B cell (primary cell): ENCODE measurements around the gene MOB2. TPM values are rescaled to one million over a fixed set of nuclear protein-coding genes. Genes with fewer than 3 reads are reported as not detected.

Experiments
- ATAC-seq: fragments of 200-7000 bp; cut with Tn5 transposase; one replicate; pipeline ENCODE4 v1.10.0; 2021; ENCODE audit warnings: low read depth, mild to moderate bottlenecking, moderate number of reproducible peaks, moderate library complexity
- CTCF ChIA-PET: fragments of 350-600 bp; sonication (Branson Sonifier 250); formaldehyde crosslinking; loops from one replicate; lab custom pipeline; 2021; ENCODE audit warnings: antibody characterized with exemption, inconsistent platforms; lab: Charles Lee
- POLR2A ChIA-PET: fragments of 350-600 bp; sonication (Branson Sonifier 250); formaldehyde crosslinking; loops from one replicate; lab custom pipeline; 2021; ENCODE audit warnings: antibody characterized with exemption; lab: Charles Lee
- DNase-seq: peaks from one replicate; pipeline ENCODE4 v3.0.0; 2013
- H2AFZ ChIP-seq: 2 replicates; pipeline ENCODE4 v1.6.1; 2012; ENCODE audit warnings: mild to moderate bottlenecking, low read depth, low read length; ENCODE audit not compliant: insufficient read depth, poor library complexity, severe bottlenecking
- H3K27ac ChIP-seq, 2 donors: 1 replicate in 1 of 2; 2 replicates in 1 of 2; pipeline ENCODE4 v1.5.1; 2012 to 2013; ENCODE audit warnings: low read length in 2 of 2, mild to moderate bottlenecking in 2 of 2, moderate library complexity in 1 of 2
- H3K27me3 ChIP-seq, 4 experiments: fragments of 200-600 bp in 1 of 4; sonication (generic) in 1 of 4; replicated peaks in 1 of 4; 1 replicate in 2 of 4; 2 replicates in 2 of 4; pipeline versions ENCODE4 v1.6.1 to v1.7.0; 2013 to 2016; ENCODE audit warnings: low read length in 3 of 4, mild to moderate bottlenecking in 2 of 4, mixed read lengths in 1 of 4, moderate library complexity in 1 of 4; ENCODE audit not compliant: insufficient read depth in 4 of 4, control insufficient read depth in 3 of 4; ENCODE audit errors: control extremely low read depth in 1 of 4
- H3K36me3 ChIP-seq, 2 experiments: replicated peaks in 1 of 2; 1 replicate in 1 of 2; 2 replicates in 1 of 2; pipeline versions ENCODE4 v1.6.1 to v1.7.1; 2013; ENCODE audit warnings: low read length in 1 of 2; ENCODE audit not compliant: insufficient read depth in 2 of 2, control insufficient read depth in 1 of 2; ENCODE audit errors: control extremely low read depth in 1 of 2, extremely low read depth in 1 of 2
- H3K4me1 ChIP-seq, 2 donors: fragments of 200-600 bp in 1 of 2; sonication (generic) in 1 of 2; 1 replicate in 1 of 2; 2 replicates in 1 of 2; pipeline versions ENCODE4 v1.5.1 to v1.6.1; 2013 to 2017; ENCODE audit warnings: low read length in 2 of 2; ENCODE audit not compliant: control insufficient read depth in 2 of 2, insufficient read depth in 2 of 2
- H3K4me2 ChIP-seq: replicated peaks from 2 replicates; pipeline ENCODE3; 2012; ENCODE audit warnings: mild to moderate bottlenecking, low read depth, low read length; ENCODE audit not compliant: poor library complexity, severe bottlenecking
- H3K4me3 ChIP-seq, 5 experiments: fragments of 200-600 bp in 1 of 5; sonication (generic) in 1 of 5; 1 replicate in 3 of 5; 2 replicates in 2 of 5; pipeline versions ENCODE4 v1.5.1 to v1.7.0; 2011 to 2016; ENCODE audit warnings: low read length in 4 of 5, mild to moderate bottlenecking in 4 of 5, low read depth in 2 of 5, control low read depth in 1 of 5, moderate library complexity in 1 of 5; ENCODE audit not compliant: insufficient read depth in 1 of 5; ENCODE audit errors: control extremely low read depth in 1 of 5, extremely low read depth in 1 of 5
- H3K79me2 ChIP-seq: fragments of 200-600 bp; sonication (generic); one replicate; pipeline ENCODE4 v1.6.0; 2016; ENCODE audit warnings: low read length; ENCODE audit not compliant: control insufficient read depth, insufficient read depth
- H3K9ac ChIP-seq: fragments of 200-600 bp; sonication (generic); 2 replicates; pipeline ENCODE4 v1.6.1; 2017; ENCODE audit warnings: mild to moderate bottlenecking, low read length, moderate library complexity
- H3K9me3 ChIP-seq, 3 donors: one replicate each; pipeline versions ENCODE4 v1.6.1 to v1.7.1; 2013; ENCODE audit warnings: low read length in 2 of 3; ENCODE audit not compliant: control insufficient read depth in 2 of 3, insufficient read depth in 1 of 3; ENCODE audit errors: control extremely low read depth in 1 of 3
- H4K20me1 ChIP-seq: 2 replicates; pipeline ENCODE4 v1.6.0; 2012; ENCODE audit warnings: mild to moderate bottlenecking, low read length; ENCODE audit not compliant: insufficient read depth, control insufficient read depth, poor library complexity, severe bottlenecking
- H3K27ac Mint-ChIP-seq: one replicate; pipeline ENCODE4 v1.8.0; 2021; ENCODE audit warnings: mixed read lengths
- H3K27me3 Mint-ChIP-seq: one replicate; pipeline ENCODE4 v1.8.0; 2021; ENCODE audit warnings: mixed read lengths
- H3K4me1 Mint-ChIP-seq: one replicate; pipeline ENCODE4 v1.8.0; 2021; ENCODE audit warnings: mixed read lengths
- H3K4me3 Mint-ChIP-seq: one replicate; pipeline ENCODE4 v1.8.0; 2021; ENCODE audit warnings: mixed read lengths
- H3K9me3 Mint-ChIP-seq: one replicate; pipeline ENCODE4 v1.8.0; 2022; ENCODE audit warnings: mixed read lengths; ENCODE audit not compliant: insufficient read depth
- EZH2 ChIP-seq: IDR thresholded peaks from 2 replicates; pipeline ENCODE4 v1.6.1; 2012; ENCODE audit warnings: borderline replicate concordance, low read depth, mild to moderate bottlenecking, moderate library complexity, low read length; ENCODE audit not compliant: insufficient read depth, poor library complexity, severe bottlenecking
- WGBS: methylation state at CpG from one replicate; pipeline ENCODE4 v1.1.5; 2013; ENCODE audit warnings: missing lambda C conversion rate; ENCODE audit not compliant: insufficient coverage; 5-methylcytosine and 5-hydroxymethylcytosine counted together
- intact Hi-C: fragments of 100-400 bp; cut with micrococcal nuclease; formaldehyde crosslinking; loops from one replicate; pipeline ENCODE4 v1.10.0; 2022
- polyA plus RNA-seq: library from polyadenylated mRNA; depleted of rRNA; stranded (reverse); fragments of >200 nt; gene quantifications from 2 replicates; pipeline ENCODE4 v1.2.3, GENCODE V29; 2012
- total RNA-seq, 2 donors: library from RNA; stranded (reverse); fragments of 120-200 nt in 1 of 2; gene quantifications; 1 replicate in 1 of 2; 2 replicates in 1 of 2; pipeline versions ENCODE4 v1.2.3 to v1.2.4, GENCODE V29; 2013 to 2022
- TF ChIP-seq, protein P1 (sequence below): fragments of 200-600 bp; IDR thresholded peaks from one replicate; pipeline ENCODE4 v1.8.0; 2022; ENCODE audit warnings: antibody characterized with exemption, mild to moderate bottlenecking

Gene MOB2
- total and polyA plus RNA-seq, 2 donors (not counting 1 experiment from before 2014, with no cell fraction given), result 55.7 to 57.6 TPM

GRCh38 chr11:1504581-1505290, 18.2 kb upstream of the MOB2 start:
- Histone ChIP-seq H3K4me3 (no peak overlapping the region), H3K4me2 (no peak overlapping the region), H3K4me1 (peaks cover 0 to 24% of the 10 kb centered on the region in 2 donors), H3K27ac (no peak overlapping the region), H4K20me1 (peaks cover 99% of the 10 kb centered on the region), H3K79me2 (peaks cover 98% of the 10 kb centered on the region), H3K9ac (no peak overlapping the region), H2AFZ (no peak overlapping the region), H3K36me3 (peaks cover 0 to 4% of the 10 kb centered on the region in 2 experiments), H3K27me3 (no peaks in the 10 kb centered on the region), H3K9me3 (peaks cover 0 to 6% (median 0%) of the 10 kb centered on the region in 3 donors)
- peaks cover 31% of the 10 kb centered on the region for H3K4me1 Mint-ChIP-seq
- 90% methylated on average over 27 of the region's 28 CpGs for WGBS
- H3K27ac Mint-ChIP-seq, result no peak overlapping the region
- intact Hi-C loops, result no loop called here
- H3K9me3 Mint-ChIP-seq, result no peaks in the 10 kb centered on the region
- TF ChIP-seq, protein P1, sequence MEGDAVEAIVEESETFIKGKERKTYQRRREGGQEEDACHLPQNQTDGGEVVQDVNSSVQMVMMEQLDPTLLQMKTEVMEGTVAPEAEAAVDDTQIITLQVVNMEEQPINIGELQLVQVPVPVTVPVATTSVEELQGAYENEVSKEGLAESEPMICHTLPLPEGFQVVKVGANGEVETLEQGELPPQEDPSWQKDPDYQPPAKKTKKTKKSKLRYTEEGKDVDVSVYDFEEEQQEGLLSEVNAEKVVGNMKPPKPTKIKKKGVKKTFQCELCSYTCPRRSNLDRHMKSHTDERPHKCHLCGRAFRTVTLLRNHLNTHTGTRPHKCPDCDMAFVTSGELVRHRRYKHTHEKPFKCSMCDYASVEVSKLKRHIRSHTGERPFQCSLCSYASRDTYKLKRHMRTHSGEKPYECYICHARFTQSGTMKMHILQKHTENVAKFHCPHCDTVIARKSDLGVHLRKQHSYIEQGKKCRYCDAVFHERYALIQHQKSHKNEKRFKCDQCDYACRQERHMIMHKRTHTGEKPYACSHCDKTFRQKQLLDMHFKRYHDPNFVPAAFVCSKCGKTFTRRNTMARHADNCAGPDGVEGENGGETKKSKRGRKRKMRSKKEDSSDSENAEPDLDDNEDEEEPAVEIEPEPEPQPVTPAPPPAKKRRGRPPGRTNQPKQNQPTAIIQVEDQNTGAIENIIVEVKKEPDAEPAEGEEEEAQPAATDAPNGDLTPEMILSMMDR, result no peak
- TF ChIP-seq EZH2, result no peak
- ChIA-PET POLR2A (no interaction called here), CTCF (no interaction called here)
- no peaks in the 10 kb centered on the region for H3K27me3 Mint-ChIP-seq
- H3K4me3 Mint-ChIP-seq, result no peak overlapping the region
- DNase-seq (no peak), ATAC-seq (no peak)

- H3K79me2 ChIP-seq, result peaks cover 98% of the 10 kb centered on the region
- Mint-ChIP-seq H3K27ac (no peak overlapping the region), H3K4me1 (peaks cover 25% of the 10 kb centered on the region), H3K4me3 (no peak overlapping the region), H3K9me3 (no peaks in the 10 kb centered on the region), H3K27me3 (no peaks in the 10 kb centered on the region)
- CTCF ChIA-PET, result no interaction called here
- POLR2A ChIA-PET, result no interaction called here
- H3K4me1 ChIP-seq, result peaks cover 0 to 24% of the 10 kb centered on the region in 2 donors
- no peak overlapping the region for H3K4me3 ChIP-seq
- H3K9ac ChIP-seq, result no peak overlapping the region
- ATAC-seq (no peak), DNase-seq (no peak)
- 94% methylated on average over 9 of the region's 9 CpGs for WGBS
- H3K27ac ChIP-seq, result no peak overlapping the region
- no peak overlapping the region for H2AFZ ChIP-seq
- intact Hi-C loops, result no loop called here
- H3K4me2 ChIP-seq, result no peak overlapping the region
- H3K36me3 ChIP-seq, result peaks cover 0 to 4% of the 10 kb centered on the region in 2 experiments
- no peaks in the 10 kb centered on the region for H3K27me3 ChIP-seq
- TF ChIP-seq EZH2, result no peak
- TF ChIP-seq, protein P1, result no peak
- H3K9me3 ChIP-seq, result peaks cover 0 to 12% (median 0%) of the 10 kb centered on the region in 3 donors
- H4K20me1 ChIP-seq, result peaks cover 99% of the 10 kb centered on the region
Observed at GRCh38 chr11:1504138-1504537, 17.6 kb upstream of the MOB2 start.
